Mesothelial cell of epicardium (in vitro differentiated cells): ENCODE results near the gene NAB2. TPM values are rescaled to one million over a fixed set of nuclear protein-coding genes. Genes with fewer than 3 reads are reported as not detected.
A peak's percentile ranks its signal among the peaks of the same experiment; 100 is the strongest.

ENCODE experiments used
- DNase-seq, 2 experiments: peaks; one replicate each; pipeline ENCODE4 v3.0.0; 2021; ENCODE audit warnings: low spot score in 2 of 2; ENCODE audit not compliant: unreplicated experiment in 2 of 2
- H3K27ac Mint-ChIP-seq: 2 replicates; pipeline ENCODE4 v1.8.0; 2021; ENCODE audit warnings: mixed read lengths
- H3K27me3 Mint-ChIP-seq: 2 replicates; pipeline ENCODE4 v1.8.0; 2021; ENCODE audit warnings: low read depth, mixed read lengths
- H3K36me3 Mint-ChIP-seq: 2 replicates; pipeline ENCODE4 v1.8.0; 2021; ENCODE audit warnings: mixed read lengths
- H3K4me1 Mint-ChIP-seq: 2 replicates; pipeline ENCODE4 v1.8.0; 2021; ENCODE audit warnings: mixed read lengths
- H3K4me3 Mint-ChIP-seq: 2 replicates; pipeline ENCODE4 v1.8.0; 2021; ENCODE audit warnings: mild to moderate bottlenecking, moderate library complexity, mixed read lengths
- H3K9me3 Mint-ChIP-seq: 2 replicates; pipeline ENCODE4 v1.8.0; 2021; ENCODE audit warnings: mixed read lengths
- CTCF ChIP-seq: fragments of 200-600 bp; sonication (generic); IDR thresholded peaks from one replicate; pipeline ENCODE4 v1.5.0; 2021; ENCODE audit warnings: antibody characterized with exemption; ENCODE audit not compliant: unreplicated experiment
- total RNA-seq: library from RNA; stranded (reverse); gene quantifications from 3 replicates; pipeline ENCODE4 v1.2.1, GENCODE V29; 2021

The NAB2 gene
- total RNA-seq, 1 donor from 2014 or later, result 53.7 TPM

DNA sequence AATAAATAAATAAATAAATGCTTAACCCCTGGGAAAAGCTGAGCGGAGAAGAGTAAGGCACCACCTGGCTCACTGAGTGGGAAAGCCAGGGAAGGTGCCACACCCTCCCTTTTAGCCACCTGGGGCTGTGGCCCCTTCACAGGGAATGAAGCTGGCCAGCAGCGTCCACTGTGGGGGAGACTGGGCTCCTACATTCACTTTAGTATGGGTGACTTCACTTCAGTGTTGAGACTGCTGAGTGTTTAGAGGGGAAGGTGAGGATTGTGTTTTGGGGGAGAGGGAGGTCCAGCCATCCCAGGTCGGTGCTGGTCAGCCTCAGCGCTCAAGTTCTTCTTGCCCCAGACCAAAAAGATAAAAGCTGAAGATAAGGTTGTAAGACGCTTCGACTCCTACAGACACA lies 1.6 kb downstream of the NAB2 start:
- Mint-ChIP-seq H3K27me3 (no peaks in the 10 kb centered on the region), H3K9me3 (no peaks in the 10 kb centered on the region), H3K4me3 (peak overlapping the region; percentile 96), H3K4me1 (peaks cover 66% of the 10 kb centered on the region), H3K27ac (peak overlapping the region; percentile 74), H3K36me3 (peaks cover 15% of the 10 kb centered on the region)
- no peak for DNase-seq
- TF ChIP-seq CTCF, result no peak

DNA sequence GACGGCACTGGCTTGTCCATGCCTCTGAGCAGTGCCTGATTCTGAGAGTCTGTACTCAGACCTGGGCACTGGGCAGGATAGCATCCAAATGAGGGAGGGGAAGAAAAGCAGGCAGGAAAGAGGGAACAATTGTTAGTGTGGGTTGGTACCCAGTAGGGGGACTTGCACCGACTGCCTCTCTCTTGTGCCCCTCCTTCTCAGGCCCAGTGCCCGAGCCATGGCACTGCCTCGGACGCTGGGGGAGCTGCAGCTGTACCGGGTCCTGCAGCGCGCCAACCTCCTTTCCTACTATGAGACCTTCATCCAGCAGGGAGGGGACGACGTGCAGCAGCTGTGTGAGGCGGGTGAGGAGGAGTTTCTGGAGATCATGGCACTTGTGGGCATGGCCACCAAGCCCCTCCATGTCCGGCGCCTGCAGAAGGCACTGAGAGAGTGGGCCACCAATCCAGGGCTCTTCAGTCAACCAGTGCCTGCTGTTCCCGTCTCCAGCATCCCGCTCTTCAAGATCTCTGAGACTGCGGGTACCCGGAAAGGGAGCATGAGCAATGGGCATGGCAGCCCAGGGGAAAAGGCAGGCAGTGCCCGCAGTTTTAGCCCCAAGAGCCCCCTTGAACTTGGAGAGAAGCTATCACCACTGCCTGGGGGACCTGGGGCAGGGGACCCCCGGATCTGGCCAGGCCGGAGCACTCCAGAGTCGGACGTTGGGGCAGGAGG lies 2.2 kb downstream of the NAB2 start:
- no peak for DNase-seq
- peak overlapping the region; percentile 96 for H3K4me3 Mint-ChIP-seq
- H3K4me1 Mint-ChIP-seq, result peaks cover 66% of the 10 kb centered on the region
- H3K27ac Mint-ChIP-seq, result peak overlapping the region; percentile 74
- H3K9me3 Mint-ChIP-seq, result no peaks in the 10 kb centered on the region
- TF ChIP-seq CTCF, result no peak
- H3K36me3 Mint-ChIP-seq, result peaks cover 15% of the 10 kb centered on the region
- no peaks in the 10 kb centered on the region for H3K27me3 Mint-ChIP-seq

DNA sequence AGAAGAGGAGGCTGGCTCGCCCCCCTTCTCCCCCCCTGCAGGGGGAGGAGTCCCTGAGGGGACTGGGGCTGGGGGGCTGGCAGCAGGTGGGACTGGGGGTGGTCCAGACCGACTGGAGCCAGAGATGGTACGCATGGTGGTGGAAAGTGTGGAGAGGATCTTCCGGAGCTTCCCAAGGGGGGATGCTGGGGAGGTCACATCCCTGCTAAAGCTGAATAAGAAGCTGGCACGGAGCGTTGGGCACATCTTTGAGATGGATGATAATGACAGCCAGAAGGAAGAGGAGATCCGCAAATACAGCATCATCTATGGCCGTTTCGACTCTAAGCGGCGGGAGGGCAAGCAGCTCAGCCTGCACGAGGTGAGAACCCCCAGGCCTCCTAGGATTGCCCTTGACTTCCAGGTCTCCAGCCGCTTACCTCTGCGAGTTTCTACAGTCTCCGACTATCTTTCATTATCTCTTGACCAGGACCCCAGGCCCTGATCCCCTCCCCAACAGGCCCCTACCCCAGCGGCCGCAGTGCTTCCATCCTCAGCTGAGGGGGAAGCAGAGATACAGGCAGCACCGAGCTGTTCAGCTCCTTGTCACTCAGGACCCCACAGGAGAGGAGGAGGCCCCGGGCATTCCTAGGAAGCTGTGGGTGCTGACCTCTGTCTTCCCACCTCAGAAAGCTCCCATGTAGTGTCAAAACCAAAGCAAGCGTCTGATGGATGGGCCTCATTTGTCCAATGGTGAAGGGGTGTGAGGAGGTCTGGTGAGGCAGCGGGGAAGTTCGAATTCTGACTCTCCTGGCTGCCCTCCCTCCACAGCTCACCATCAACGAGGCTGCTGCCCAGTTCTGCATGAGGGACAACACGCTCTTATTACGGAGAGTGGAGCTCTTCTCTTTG lies 3.0 kb downstream of the NAB2 start:
- Mint-ChIP-seq H3K4me1 (peaks cover 66% of the 10 kb centered on the region), H3K27ac (peak overlapping the region; percentile 89), H3K36me3 (peaks cover 17% of the 10 kb centered on the region), H3K9me3 (no peaks in the 10 kb centered on the region), H3K27me3 (no peaks in the 10 kb centered on the region), H3K4me3 (peak overlapping the region; percentile 43)
- TF ChIP-seq CTCF, result no peak
- no peak for DNase-seq

GRCh38 chr12:57092529-57092862 lies 3.6 kb downstream of the NAB2 start:
- Mint-ChIP-seq H3K36me3 (peaks cover 21% of the 10 kb centered on the region), H3K9me3 (no peaks in the 10 kb centered on the region), H3K27me3 (no peaks in the 10 kb centered on the region), H3K4me3 (peak overlapping the region; percentile 41), H3K4me1 (peaks cover 65% of the 10 kb centered on the region), H3K27ac (peak overlapping the region; percentile 89)
- no peak for TF ChIP-seq CTCF
- DNase-seq, result no peak

- Mint-ChIP-seq H3K4me3 (peak overlapping the region; percentile 41), H3K9me3 (no peaks in the 10 kb centered on the region), H3K4me1 (peaks cover 65% of the 10 kb centered on the region), H3K27ac (peak overlapping the region; percentile 95), H3K36me3 (peaks cover 21% of the 10 kb centered on the region), H3K27me3 (no peaks in the 10 kb centered on the region)
- TF ChIP-seq CTCF, result no peak
- DNase-seq, result no peak
Measured at GRCh38 chr12:57092876-57093414, 4.0 kb downstream of the NAB2 start.
